NB4 (cell line): ENCODE results near the gene SPTSSB.

Experiments
- DNase-seq: peaks from one replicate; pipeline ENCODE4 v3.0.0; 2010; ENCODE audit warnings: low read depth
- H3K4me3 ChIP-seq: one replicate; pipeline ENCODE4 v1.5.1; 2011; ENCODE audit warnings: mild to moderate bottlenecking, low read depth, low read length, moderate library complexity
- MYC ChIP-seq: IDR thresholded peaks from 2 replicates; pipeline ENCODE4 v1.6.1; 2011; ENCODE audit warnings: low read depth, low read length
- POLR2A ChIP-seq: IDR thresholded peaks from 2 replicates; pipeline ENCODE4 v1.6.1; 2011; ENCODE audit warnings: mild to moderate bottlenecking; ENCODE audit not compliant: insufficient read length; ENCODE audit errors: extremely low read depth
- TF ChIP-seq, protein P1 (sequence below): IDR thresholded peaks from 2 replicates; pipeline ENCODE4 v1.6.1; 2011; ENCODE audit warnings: low read depth, low read length
- TF ChIP-seq, protein P2 (sequence below): IDR thresholded peaks from one replicate; pipeline ENCODE4 v1.5.1; 2012; ENCODE audit warnings: low read depth, low read length

Gene SPTSSB

DNA sequence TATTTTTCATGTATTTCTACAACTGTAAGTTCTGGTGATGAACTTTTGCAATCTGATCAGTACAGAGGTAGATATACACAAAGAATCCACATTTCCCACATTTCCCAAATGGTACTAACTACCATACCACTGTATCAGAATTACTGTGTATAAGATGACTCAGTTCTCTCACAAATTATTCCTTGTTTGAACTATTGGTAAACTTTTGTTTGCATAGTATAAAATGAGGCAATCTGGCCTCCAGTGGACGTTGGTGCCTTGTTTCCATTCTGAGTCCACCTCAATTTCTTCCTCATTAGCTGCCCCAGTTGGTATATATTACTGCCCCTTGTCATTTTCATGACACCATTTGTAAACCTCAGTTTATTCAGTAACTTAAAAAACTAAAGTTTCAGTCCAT is 38.5 kb downstream of the SPTSSB start:
- DNase-seq, result no peak
- H3K4me3 ChIP-seq, result no peak overlapping the region
- no peak for TF ChIP-seq MYC
- TF ChIP-seq, protein P1, sequence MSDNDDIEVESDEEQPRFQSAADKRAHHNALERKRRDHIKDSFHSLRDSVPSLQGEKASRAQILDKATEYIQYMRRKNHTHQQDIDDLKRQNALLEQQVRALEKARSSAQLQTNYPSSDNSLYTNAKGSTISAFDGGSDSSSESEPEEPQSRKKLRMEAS, result no peak
- no peak for TF ChIP-seq POLR2A
- TF ChIP-seq, protein P2, sequence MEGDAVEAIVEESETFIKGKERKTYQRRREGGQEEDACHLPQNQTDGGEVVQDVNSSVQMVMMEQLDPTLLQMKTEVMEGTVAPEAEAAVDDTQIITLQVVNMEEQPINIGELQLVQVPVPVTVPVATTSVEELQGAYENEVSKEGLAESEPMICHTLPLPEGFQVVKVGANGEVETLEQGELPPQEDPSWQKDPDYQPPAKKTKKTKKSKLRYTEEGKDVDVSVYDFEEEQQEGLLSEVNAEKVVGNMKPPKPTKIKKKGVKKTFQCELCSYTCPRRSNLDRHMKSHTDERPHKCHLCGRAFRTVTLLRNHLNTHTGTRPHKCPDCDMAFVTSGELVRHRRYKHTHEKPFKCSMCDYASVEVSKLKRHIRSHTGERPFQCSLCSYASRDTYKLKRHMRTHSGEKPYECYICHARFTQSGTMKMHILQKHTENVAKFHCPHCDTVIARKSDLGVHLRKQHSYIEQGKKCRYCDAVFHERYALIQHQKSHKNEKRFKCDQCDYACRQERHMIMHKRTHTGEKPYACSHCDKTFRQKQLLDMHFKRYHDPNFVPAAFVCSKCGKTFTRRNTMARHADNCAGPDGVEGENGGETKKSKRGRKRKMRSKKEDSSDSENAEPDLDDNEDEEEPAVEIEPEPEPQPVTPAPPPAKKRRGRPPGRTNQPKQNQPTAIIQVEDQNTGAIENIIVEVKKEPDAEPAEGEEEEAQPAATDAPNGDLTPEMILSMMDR, result no peak

DNA sequence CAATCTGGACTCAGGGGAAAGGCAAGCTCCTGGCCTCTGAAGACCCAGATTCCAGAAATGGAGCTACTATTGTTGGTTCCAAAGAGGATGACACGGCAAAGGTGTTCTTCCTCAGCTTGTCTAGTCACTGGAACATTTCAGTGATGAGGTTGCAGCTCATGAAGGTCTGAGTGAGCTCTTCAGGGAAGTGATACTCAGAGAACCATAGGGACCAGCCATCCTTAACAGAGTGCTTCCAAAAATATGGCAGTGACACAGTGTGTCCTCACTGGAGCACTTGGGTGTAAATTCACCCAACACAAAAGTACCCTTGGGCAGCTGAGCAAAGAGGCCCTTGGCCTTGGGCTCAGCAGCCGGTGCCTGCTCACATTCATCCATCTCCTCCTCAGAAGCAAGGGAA is 46.3 kb downstream of the SPTSSB start:
- H3K4me3 ChIP-seq, result no peak overlapping the region
- no peak for DNase-seq
- TF ChIP-seq, protein P2, result no peak
- TF ChIP-seq POLR2A (no peak), MYC (no peak)
- TF ChIP-seq, protein P1, result no peak

DNA sequence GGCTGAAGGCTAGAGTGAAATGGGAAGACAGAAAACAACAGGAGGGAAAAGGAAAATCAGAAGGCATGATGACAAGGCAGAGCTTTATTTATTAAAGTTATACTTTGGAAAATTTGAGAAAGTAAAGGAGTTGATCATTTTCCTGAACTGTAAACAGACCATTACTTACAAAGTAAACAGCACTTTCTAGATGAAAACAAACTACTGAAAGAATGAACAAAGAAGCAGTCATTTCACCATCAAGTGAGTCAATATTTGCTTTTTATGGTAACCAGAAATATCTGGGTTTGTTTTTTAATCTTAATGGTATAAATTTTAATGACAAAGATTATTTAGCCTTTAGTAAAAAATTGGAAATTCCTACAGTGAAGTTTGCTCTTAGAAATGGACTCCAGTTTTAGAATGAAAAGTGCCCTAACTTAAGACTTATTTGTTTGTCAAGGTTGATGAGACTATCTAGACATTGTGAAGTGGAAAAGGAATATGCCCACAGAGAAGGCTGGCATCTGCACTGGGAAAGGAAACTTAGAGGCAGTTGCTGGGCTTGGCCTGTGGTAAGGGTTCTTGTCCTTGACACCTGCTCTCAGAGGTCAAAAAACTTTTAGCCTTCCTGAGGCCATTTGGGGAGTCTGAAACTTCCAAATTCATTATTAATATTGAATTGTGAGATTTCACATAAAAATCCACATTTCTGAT is 47.2 kb downstream of the SPTSSB start:
- no peak for DNase-seq
- TF ChIP-seq, protein P2, result no peak
- TF ChIP-seq POLR2A, result no peak
- TF ChIP-seq, protein P1, result no peak
- no peak for TF ChIP-seq MYC
- no peak overlapping the region for H3K4me3 ChIP-seq

DNA sequence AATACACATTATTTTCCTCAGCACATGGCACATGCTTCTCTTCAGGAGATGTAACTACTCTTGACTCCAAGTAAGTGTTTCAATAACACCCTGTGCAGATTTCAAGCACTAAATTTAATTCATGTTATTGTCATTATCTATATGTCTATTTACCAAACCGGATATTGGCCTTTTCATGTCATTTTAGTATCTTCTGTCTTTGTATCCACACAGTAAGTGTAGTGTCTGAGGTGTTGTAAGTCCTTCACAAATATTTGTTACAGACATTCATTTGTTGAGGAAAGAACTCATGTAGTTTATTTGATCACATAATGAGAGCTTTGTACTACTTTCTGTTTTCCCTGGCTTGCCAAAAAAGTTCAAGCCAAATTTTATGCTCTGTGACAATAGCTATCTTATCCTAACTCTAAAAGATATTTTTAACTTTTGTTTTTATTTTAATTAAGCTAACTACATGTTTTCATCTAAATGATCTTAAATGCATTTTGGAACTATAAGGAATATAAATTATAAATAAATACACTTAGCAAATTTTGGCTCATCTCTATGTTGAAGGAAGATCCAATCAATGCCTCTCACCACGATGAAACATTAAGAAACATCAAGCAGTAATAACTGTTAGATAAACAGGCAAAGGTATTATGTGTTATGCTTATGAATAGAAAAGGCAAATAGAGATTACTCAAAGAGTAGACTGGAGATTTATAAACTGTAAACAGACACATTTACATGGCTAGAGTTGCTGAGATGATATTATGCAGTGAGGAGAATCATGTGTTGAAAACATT is 48.3 kb downstream of the SPTSSB start:
- TF ChIP-seq POLR2A (no peak), MYC (no peak)
- TF ChIP-seq, protein P1, result no peak
- TF ChIP-seq, protein P2, result no peak
- no peak overlapping the region for H3K4me3 ChIP-seq
- no peak for DNase-seq

DNA sequence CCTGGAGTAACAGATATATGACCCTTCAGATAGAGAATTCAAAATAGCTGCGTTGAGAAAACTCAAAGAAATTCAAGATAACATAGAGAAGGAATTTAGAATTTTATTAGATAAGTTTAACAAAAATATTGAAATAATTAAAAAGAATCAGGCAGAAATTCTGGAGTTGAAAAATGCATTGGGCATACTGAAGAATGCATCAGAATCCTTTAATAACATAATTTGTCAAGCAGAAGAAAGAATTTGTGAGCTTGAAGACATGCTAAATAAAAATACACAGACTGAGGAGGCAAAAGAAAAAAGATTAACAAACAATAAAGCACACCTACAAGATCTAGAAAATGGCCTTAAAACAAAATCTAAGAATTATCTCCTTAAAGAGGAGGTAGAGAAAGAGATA is 50.5 kb downstream of the SPTSSB start:
- no peak for DNase-seq
- H3K4me3 ChIP-seq, result no peak overlapping the region
- TF ChIP-seq POLR2A, result no peak
- TF ChIP-seq, protein P2, result no peak

DNA sequence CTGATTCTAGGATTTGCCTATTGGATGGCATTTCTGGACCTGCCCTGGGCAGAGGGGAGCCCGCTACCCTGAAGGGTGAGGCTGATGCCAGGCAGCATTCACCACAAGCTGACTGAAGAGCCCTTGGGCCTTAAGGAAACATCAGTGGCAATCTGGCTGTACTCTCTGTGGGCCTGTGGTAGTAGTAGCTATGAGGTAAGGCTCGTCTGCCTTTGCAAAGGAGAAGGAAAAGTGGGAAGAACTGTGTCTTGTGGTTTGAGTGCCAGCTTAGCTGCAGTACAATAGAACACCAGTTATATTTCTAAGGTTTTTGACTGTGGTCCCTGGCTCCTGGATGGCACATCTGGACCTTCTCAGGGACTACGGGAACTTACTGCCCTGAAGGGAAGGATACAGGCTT is 51.5 kb downstream of the SPTSSB start:
- no peak for DNase-seq
- no peak overlapping the region for H3K4me3 ChIP-seq

More for the DNA sequence above, 51.5 kb downstream of the SPTSSB start:
- no peak for TF ChIP-seq POLR2A
- TF ChIP-seq MYC, result no peak
- TF ChIP-seq, protein P2, result no peak
- TF ChIP-seq, protein P1, result no peak
